Immature natural killer cell (primary cell): Measurements from ENCODE around the gene FAM110D. TPM values are rescaled to one million over a fixed set of nuclear protein-coding genes. Genes with fewer than 3 reads are reported as not detected.

Experiments
- DNase-seq, 3 donors: peaks; one replicate each; pipeline ENCODE4 v3.0.0; 2022; ENCODE audit warnings: mixed read lengths in 1 of 3
- H3K27ac Mint-ChIP-seq, 6 donors: one replicate each; pipeline ENCODE4 v1.8.0; 2020; ENCODE audit warnings: mixed read lengths in 6 of 6, mild to moderate bottlenecking in 5 of 6, inconsistent platforms in 4 of 6, moderate library complexity in 3 of 6
- H3K27me3 Mint-ChIP-seq, 3 donors: one replicate each; pipeline ENCODE4 v1.8.0; 2020 to 2021; ENCODE audit warnings: low read depth in 3 of 3, mild to moderate bottlenecking in 3 of 3, mixed read lengths in 3 of 3, moderate library complexity in 3 of 3, inconsistent platforms in 1 of 3
- H3K36me3 Mint-ChIP-seq, 3 donors: one replicate each; pipeline ENCODE4 v1.8.0; 2020; ENCODE audit warnings: mixed read lengths in 3 of 3, inconsistent platforms in 2 of 3, mild to moderate bottlenecking in 2 of 3
- H3K4me1 Mint-ChIP-seq, 2 donors: one replicate each; pipeline ENCODE4 v1.8.0; 2020; ENCODE audit warnings: inconsistent platforms in 2 of 2, mild to moderate bottlenecking in 2 of 2, mixed read lengths in 2 of 2, moderate library complexity in 1 of 2
- H3K4me3 Mint-ChIP-seq, 5 donors: one replicate each; pipeline ENCODE4 v1.8.0; 2020; ENCODE audit warnings: mild to moderate bottlenecking in 5 of 5, mixed read lengths in 5 of 5, inconsistent platforms in 3 of 5, moderate library complexity in 3 of 5
- H3K9me3 Mint-ChIP-seq, 6 donors: one replicate each; pipeline ENCODE4 v1.8.0; 2020; ENCODE audit warnings: mild to moderate bottlenecking in 6 of 6, mixed read lengths in 6 of 6, inconsistent platforms in 4 of 6, moderate library complexity in 3 of 6
- polyA plus RNA-seq, 3 donors: library from polyadenylated mRNA; unstranded; fragments of 300-500 nt; fragmentation: Illumina TruSeq; gene quantifications; one replicate each; pipeline ENCODE4 v1.2.3, GENCODE V29; 2021

Gene FAM110D
- polyA plus RNA-seq, 3 donors from 2014 or later: not detected

DNA sequence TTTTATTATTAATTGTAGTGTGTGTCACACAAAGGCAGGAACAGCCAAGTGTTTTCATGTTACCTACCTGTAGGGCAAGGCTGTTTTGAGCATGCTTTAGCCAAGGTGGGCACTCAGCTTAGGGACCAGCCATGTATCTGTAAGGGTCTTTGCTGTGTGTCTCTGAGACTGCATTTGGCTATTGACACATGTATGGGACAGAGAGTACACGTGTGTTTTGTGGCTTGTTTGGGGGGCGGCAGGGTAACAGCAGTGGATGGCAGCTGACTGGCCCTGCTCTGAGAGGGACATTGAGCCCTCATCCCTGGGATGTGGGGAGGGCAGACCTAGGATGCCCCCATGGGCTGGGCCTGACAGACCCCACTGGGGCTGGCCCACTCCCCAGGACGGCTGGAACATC, 38.4 kb downstream of the FAM110D start:
- DNase-seq: no peak
- H3K27ac Mint-ChIP-seq: no peak overlapping the region
- peaks cover 0 to 5% (median 0%) of the 10 kb centered on the region in 3 donors for H3K27me3 Mint-ChIP-seq
- no peaks in the 10 kb centered on the region for H3K9me3 Mint-ChIP-seq
- H3K4me1 Mint-ChIP-seq: peaks cover 4 to 7% of the 10 kb centered on the region in 2 donors
- H3K36me3 Mint-ChIP-seq: no peaks in the 10 kb centered on the region
- H3K4me3 Mint-ChIP-seq: no peak overlapping the region

DNA sequence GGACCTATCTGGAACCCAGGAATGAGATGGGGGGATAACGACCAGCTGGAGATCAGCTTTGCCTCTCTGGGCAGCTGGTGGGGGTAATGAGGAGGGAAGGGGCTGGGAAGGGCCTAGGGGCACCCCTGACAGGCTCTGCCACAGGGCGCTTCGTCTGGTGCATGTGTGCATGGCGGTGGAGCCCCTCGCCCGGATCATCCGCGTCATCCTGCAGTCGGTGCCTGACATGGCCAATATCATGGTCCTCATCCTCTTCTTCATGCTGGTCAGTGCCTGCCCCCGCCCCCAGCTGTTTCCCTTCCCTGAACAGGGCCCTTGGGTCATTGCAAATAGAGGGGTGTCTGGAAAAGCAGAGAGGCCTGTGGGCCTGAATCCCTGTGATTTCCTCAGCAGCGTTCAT, 38.9 kb downstream of the FAM110D start:
- no peak overlapping the region for H3K4me3 Mint-ChIP-seq
- no peaks in the 10 kb centered on the region for H3K9me3 Mint-ChIP-seq
- peaks cover 4 to 8% of the 10 kb centered on the region in 2 donors for H3K4me1 Mint-ChIP-seq
- DNase-seq: no peak
- H3K36me3 Mint-ChIP-seq: no peaks in the 10 kb centered on the region
- peaks cover 0 to 5% (median 0%) of the 10 kb centered on the region in 3 donors for H3K27me3 Mint-ChIP-seq
- no peak overlapping the region for H3K27ac Mint-ChIP-seq

DNA sequence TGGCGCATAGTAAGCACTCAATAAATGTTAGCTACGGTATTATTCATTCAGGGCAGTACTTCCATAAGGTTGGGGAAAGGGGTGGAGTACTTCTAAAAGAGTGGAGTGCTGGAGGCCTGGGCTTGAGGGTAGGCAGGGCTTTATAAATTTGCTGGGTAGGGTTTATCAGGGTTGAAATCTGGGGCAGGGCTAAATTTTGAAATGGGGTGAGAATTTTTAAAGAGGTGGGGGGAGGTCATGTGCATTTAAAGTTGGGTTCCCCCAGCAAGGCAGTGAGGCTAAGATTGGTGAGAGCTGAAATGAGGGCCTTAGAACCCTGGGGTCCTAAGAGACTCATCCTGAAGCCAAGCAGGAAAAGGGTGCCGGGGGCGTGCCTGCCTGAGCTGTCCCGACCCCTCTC, 41.5 kb downstream of the FAM110D start:
- Mint-ChIP-seq H3K27ac (no peak overlapping the region), H3K36me3 (no peaks in the 10 kb centered on the region), H3K9me3 (no peaks in the 10 kb centered on the region), H3K4me3 (peak overlapping the region in 1 of 5 donors; percentile 11), H3K27me3 (peaks cover 2 to 7% (median 3%) of the 10 kb centered on the region in 3 donors), H3K4me1 (peaks cover 4 to 8% of the 10 kb centered on the region in 2 donors)
- DNase-seq: no peak

DNA sequence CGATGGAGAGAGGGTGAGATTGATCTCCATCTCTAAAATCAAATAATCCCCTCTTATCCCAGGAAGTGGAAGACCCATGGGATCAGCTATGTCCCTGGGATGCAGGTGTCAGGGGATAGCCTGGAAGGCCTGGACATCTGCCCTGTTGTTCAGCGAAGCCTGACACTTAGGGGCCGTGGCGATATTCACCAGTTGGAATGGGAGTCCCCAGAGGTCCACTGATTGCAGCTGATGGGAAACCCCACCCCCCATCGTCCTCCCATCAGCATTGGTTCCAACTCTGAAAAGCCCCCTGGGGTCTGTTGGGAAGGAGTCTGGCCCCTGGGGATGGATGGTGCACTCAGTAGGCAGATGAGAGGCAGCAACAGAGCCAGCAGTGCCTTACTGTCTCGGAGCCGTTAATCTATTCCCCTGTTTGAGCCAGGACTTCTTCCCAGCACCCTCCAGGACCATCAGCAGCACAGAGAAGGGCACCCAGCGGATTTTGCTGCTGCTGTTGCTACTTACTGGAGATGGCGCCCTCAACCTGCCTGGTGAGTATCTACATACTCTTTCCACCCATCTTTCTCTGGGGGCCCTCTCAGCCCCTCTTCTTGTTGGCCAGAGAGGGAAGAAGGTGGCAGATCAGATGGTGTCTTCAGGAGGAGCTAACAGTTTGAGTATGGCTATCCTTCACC, 44.9 kb downstream of the FAM110D start:
- no peaks in the 10 kb centered on the region for H3K9me3 Mint-ChIP-seq
- no peak overlapping the region for H3K27ac Mint-ChIP-seq
- peaks cover 2 to 7% (median 3%) of the 10 kb centered on the region in 3 donors for H3K27me3 Mint-ChIP-seq
- H3K36me3 Mint-ChIP-seq: no peaks in the 10 kb centered on the region
- no peak for DNase-seq
- H3K4me1 Mint-ChIP-seq: peaks cover 4 to 8% of the 10 kb centered on the region in 2 donors
- no peak overlapping the region for H3K4me3 Mint-ChIP-seq

DNA sequence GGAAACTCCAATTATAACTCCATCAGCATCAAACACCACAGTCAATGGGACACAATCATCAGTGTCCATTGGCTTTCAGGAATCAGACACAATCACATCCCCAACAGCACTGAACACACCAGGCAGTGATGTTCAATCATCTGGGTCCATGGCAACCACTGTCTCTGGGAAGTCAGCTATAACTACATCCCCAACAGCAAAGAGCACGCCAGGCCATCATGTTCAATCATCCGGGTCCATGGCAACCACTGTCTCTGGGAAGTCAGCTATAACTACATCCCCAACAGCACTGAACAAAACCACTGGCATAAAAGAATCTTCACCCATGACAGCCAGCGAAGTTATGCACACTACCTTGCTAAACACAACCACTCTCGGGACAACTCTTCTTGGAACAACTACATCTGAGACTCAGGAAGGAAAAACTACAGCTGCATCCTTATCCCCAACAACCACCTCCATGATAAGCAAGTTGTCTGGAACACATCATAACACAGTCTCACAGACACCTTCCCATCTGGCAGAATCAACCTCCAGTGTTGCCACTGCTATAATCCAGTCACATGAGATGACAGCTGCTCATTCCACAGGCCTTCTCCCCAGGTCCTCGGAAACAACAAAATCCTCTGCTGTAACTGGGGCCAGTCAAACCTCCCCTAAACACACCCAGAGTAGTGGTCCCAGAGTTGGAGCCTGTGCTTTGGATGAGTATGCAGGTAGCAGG, 51.4 kb downstream of the FAM110D start:
- no peaks in the 10 kb centered on the region for H3K9me3 Mint-ChIP-seq
- H3K4me1 Mint-ChIP-seq: no peaks in the 10 kb centered on the region
- H3K27ac Mint-ChIP-seq: no peak overlapping the region
- H3K36me3 Mint-ChIP-seq: no peaks in the 10 kb centered on the region
- peaks cover 0 to 3% (median 2%) of the 10 kb centered on the region in 3 donors for H3K27me3 Mint-ChIP-seq
- DNase-seq: no peak
- H3K4me3 Mint-ChIP-seq: no peak overlapping the region

DNA sequence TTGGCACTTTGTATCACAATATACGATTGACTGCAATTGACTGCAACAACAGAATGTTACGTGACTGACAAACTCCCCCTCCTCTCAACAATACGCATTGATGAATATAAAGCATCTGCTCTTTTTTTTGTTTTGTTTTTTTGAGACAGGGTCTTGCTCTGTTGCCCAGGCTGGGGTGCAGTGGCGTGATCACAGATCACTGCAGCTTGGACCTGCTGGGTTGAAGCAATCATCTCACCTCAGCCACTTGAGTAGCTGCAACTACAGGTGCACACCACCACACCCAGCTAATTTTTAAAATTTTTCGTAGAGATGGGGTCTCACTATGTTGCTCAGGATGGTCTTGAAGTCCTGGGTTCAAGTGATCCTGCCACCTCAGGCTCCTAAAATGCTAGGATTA, 53.8 kb downstream of the FAM110D start:
- Mint-ChIP-seq H3K27ac (no peak overlapping the region), H3K9me3 (no peaks in the 10 kb centered on the region), H3K27me3 (peaks cover 0 to 3% (median 2%) of the 10 kb centered on the region in 3 donors), H3K36me3 (no peaks in the 10 kb centered on the region), H3K4me3 (no peak overlapping the region), H3K4me1 (no peaks in the 10 kb centered on the region)
- no peak for DNase-seq

DNA sequence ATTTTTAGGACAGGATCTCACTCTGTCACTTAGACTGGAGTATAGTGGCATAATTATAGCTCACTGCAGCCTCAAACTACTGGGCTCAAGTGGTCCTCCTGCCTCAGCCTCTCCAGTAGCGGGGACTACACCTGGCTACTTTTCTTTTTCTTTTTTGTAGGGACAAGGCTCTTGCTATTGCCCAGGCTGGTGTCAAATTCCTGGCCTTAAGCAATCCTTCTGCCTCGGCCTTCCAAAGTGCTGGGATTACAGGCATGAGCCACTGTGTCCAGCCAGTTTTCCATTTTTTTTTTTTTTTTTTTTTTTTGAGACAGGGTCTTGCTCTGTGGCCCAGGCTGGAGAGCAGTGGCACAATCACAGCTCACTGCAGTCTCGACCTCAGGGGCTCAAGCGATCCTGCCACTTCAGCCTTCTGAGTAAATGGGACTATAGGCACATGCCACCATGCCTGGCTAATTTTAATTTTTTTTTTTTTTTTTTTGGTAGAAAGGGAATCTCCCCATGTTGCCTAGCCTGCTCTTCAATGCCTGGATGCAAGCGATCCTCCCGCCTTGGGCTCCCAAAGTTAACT, 54.5 kb downstream of the FAM110D start:
- H3K9me3 Mint-ChIP-seq: no peaks in the 10 kb centered on the region
- no peak overlapping the region for H3K27ac Mint-ChIP-seq
- H3K4me3 Mint-ChIP-seq: no peak overlapping the region
- peaks cover 0 to 3% (median 2%) of the 10 kb centered on the region in 3 donors for H3K27me3 Mint-ChIP-seq
- DNase-seq: no peak
- H3K36me3 Mint-ChIP-seq: no peaks in the 10 kb centered on the region
- H3K4me1 Mint-ChIP-seq: no peaks in the 10 kb centered on the region

Other genes with a start within 250 kb of the FAM110D start
- gene PAFAH2, start 161.0 kb upstream of the FAM110D start, polyA plus RNA-seq: 10 to 100 TPM; 35.6 to 65.0 (median 37.9) TPM
- not detected for gene EXTL1, start 137.3 kb upstream of the FAM110D start, polyA plus RNA-seq
- gene SLC30A2, start 113.0 kb upstream of the FAM110D start, polyA plus RNA-seq: not detected
- under 1 TPM in 1 of 3 donors, not detected in 2; 0.14 TPM for gene TRIM63, start 91.4 kb upstream of the FAM110D start, polyA plus RNA-seq
- 1 to 10 TPM in 2 of 3 donors, under 1 TPM in 1; 0.89 to 3.3 (median 2.3) TPM for gene PDIK1L, start 47.3 kb upstream of the FAM110D start, polyA plus RNA-seq
- not detected for gene C1orf232, start 9.9 kb downstream of the FAM110D start, polyA plus RNA-seq
- gene ZNF593, start 10.8 kb downstream of the FAM110D start, polyA plus RNA-seq: 10 to 100 TPM; 11.3 to 31.4 (median 27.1) TPM
- gene ZNF593OS, start 12.8 kb downstream of the FAM110D start, polyA plus RNA-seq: under 1 TPM in 1 of 3 donors, not detected in 2; 0.45 TPM
- not detected for gene CNKSR1, start 18.4 kb downstream of the FAM110D start, polyA plus RNA-seq
- not detected for gene CATSPER4, start 31.5 kb downstream of the FAM110D start, polyA plus RNA-seq
- gene CEP85, start 75.1 kb downstream of the FAM110D start, polyA plus RNA-seq: 1 to 10 TPM; 4.0 to 6.9 (median 5.4) TPM
- 1,000 to 10,000 TPM; 1,203 to 2,040 (median 1,333) TPM for gene SH3BGRL3, start 121.0 kb downstream of the FAM110D start, polyA plus RNA-seq
- gene UBXN11, start 147.6 kb downstream of the FAM110D start, polyA plus RNA-seq: 1 to 10 TPM; 5.7 to 8.8 (median 8.3) TPM
- gene CD52, start 158.9 kb downstream of the FAM110D start, polyA plus RNA-seq: 1,000 to 10,000 TPM; 3,509 to 3,975 (median 3,639) TPM
- gene CRYBG2, start 195.1 kb downstream of the FAM110D start, polyA plus RNA-seq: 1 to 10 TPM in 2 of 3 donors, not detected in 1; 1.2 to 1.3 TPM
- gene ZNF683, start 213.7 kb downstream of the FAM110D start, polyA plus RNA-seq: 10 to 100 TPM in 2 of 3 donors, 1 to 10 TPM in 1; 4.1 to 61.3 (median 24.2) TPM